HL-60 (cell line): ENCODE measurements around the gene LRP5.

Experiments used
- CTCF ChIP-seq: IDR thresholded peaks from one replicate; pipeline ENCODE4 v1.5.1; 2011; ENCODE audit warnings: low read length, control low read depth, inconsistent platforms; ENCODE audit not compliant: insufficient read depth
- POLR2AphosphoS5 ChIP-seq: IDR thresholded peaks from 2 replicates; pipeline ENCODE4 v1.6.1; 2012; ENCODE audit warnings: low read depth
- SPI1 ChIP-seq: IDR thresholded peaks from 2 replicates; pipeline ENCODE4 v1.6.1; 2012; ENCODE audit warnings: low read depth, mild to moderate bottlenecking, borderline replicate concordance
- TF ChIP-seq, protein P1 (sequence below): IDR thresholded peaks from 2 replicates; pipeline ENCODE4 v1.6.1; 2012; ENCODE audit warnings: low read depth; ENCODE audit not compliant: insufficient replicate concordance

DNA sequence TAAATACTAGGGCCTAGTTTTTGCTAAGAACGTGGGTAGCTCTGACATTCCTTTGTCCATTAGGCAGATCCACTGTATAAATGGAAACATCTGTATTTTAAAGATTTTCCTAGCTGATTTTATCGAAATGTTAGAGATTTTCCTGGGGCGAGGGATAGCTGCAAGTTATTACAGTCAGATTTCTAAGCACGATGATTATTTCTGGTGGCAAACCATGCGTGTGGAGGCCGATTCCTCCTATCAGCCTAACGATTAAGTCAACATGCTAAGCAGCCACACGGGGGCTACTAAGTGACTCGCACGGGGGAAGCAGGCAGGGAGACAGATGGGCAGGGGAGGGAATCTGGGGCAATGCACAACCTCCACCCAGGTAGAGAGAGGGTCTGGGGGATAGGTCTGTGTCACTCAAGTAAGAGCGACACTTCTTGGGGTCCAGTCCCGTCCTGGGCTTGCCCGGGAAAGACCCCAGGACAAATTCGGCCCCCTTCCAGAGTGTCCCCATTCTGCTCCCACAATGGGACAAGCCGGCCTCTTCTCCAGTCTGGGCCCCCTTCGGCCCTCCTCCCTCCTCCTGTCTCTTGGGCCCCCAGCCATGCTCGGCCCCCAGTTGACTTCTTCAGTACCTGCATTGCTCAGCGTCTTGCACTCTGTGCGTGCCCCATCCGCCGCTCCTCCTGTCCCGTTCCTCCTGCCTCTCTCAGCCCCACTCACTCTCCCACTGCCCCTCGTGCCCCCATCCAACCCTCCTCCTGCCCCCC is 41.2 kb upstream of the LRP5 start:
- peak; percentile 22 for TF ChIP-seq CTCF
- TF ChIP-seq, protein P1, sequence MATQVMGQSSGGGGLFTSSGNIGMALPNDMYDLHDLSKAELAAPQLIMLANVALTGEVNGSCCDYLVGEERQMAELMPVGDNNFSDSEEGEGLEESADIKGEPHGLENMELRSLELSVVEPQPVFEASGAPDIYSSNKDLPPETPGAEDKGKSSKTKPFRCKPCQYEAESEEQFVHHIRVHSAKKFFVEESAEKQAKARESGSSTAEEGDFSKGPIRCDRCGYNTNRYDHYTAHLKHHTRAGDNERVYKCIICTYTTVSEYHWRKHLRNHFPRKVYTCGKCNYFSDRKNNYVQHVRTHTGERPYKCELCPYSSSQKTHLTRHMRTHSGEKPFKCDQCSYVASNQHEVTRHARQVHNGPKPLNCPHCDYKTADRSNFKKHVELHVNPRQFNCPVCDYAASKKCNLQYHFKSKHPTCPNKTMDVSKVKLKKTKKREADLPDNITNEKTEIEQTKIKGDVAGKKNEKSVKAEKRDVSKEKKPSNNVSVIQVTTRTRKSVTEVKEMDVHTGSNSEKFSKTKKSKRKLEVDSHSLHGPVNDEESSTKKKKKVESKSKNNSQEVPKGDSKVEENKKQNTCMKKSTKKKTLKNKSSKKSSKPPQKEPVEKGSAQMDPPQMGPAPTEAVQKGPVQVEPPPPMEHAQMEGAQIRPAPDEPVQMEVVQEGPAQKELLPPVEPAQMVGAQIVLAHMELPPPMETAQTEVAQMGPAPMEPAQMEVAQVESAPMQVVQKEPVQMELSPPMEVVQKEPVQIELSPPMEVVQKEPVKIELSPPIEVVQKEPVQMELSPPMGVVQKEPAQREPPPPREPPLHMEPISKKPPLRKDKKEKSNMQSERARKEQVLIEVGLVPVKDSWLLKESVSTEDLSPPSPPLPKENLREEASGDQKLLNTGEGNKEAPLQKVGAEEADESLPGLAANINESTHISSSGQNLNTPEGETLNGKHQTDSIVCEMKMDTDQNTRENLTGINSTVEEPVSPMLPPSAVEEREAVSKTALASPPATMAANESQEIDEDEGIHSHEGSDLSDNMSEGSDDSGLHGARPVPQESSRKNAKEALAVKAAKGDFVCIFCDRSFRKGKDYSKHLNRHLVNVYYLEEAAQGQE: no peak
- no peak for TF ChIP-seq SPI1
- no peak for TF ChIP-seq POLR2AphosphoS5
